ENCODE measurements around the gene JAG1. TPM values are rescaled to one million over a fixed set of nuclear protein-coding genes. Genes with fewer than 3 reads are reported as not detected.

The JAG1 gene
- total and polyA plus RNA-seq, 9 of the 15 experiments (the other 6 are each of a cell fraction or from before 2014, with no cell fraction given), result 0.04 to 0.40 (median 0.07) TPM

DNA sequence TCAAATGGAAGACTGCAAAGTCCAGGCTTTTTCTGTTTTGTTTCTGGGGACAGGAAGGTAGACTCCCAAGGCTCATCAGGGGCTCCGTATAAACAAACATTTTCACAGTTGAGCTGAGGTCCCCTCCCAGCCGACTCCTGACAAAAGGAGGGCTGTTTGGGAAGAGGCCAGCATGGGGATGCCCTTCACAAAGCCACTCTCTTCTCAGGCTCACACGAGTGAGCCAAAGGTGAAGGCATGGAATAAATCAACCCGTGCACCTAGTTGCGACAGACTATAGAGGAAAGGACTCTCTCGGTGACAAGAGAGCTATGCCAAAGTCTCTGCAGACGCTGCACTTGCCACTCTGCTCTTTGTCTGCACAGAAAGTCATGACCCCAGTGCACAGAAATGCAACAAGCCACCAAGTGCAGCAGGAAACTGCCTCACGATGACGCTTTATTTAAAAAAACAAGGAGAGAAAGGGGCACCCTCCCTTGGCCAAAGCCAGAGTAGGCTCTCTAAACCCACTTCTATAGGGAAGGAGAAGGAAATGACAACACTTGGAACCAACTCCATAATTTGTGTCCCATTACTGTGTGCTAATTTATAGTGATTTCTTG, 21.0 kb downstream of the JAG1 start:
- WGBS (ENCODE audit: insufficient coverage, low coverage, missing lambda C conversion rate), result 2% methylated on average over 9 of the region's 9 CpGs
- intact Hi-C loops (cut with micrococcal nuclease) (no loop called here), in situ Hi-C loops (cut with MboI) (no loop called here)
- ChIA-PET POLR2A (no interaction called here), CTCF (ENCODE audit: low intra/inter-chr PET ratio) (no interaction called here)
- H3K4me2 ChIP-seq (ENCODE audit: insufficient read depth, low read length), result no peak overlapping the region
- peaks cover 3 to 30% of the 10 kb centered on the region in 2 experiments; a peak in 2 of 5 replicates for H3K27me3 ChIP-seq (ENCODE audit: control insufficient read depth in 2 of 2, insufficient read depth in 2 of 2, low read length in 2 of 2)
- H4K20me1 ChIP-seq (replicated peaks; ENCODE audit: control insufficient read depth, insufficient read depth, low read length), result no peaks in the 10 kb centered on the region
- no TSS peak for BruUV-seq (replicated peaks)
- TF ChIP-seq SNRNP70 (optimal IDR thresholded peaks at IDR 0.05; ENCODE audit: low read depth, low read length) (no peak), CC2D1A (IDR thresholded peaks at IDR 0.05) (no peak), GABPB2 (CRISPR knock-in tag; conservative IDR thresholded peaks at IDR 0.05) (no peak), DDX20 (tag; IDR thresholded peaks at IDR 0.05; ENCODE audit: low read depth) (no peak), JUN (IDR thresholded peaks at IDR 0.05; ENCODE audit: borderline replicate concordance, low read depth, low read length) (no peak), JUN (CRISPR knock-in tag; IDR thresholded peaks at IDR 0.05; ENCODE audit: borderline replicate concordance) (no peak), MAFK (IDR thresholded peaks at IDR 0.05; ENCODE audit: low read length) (no peak)
- TF ChIP-seq, protein P1, sequence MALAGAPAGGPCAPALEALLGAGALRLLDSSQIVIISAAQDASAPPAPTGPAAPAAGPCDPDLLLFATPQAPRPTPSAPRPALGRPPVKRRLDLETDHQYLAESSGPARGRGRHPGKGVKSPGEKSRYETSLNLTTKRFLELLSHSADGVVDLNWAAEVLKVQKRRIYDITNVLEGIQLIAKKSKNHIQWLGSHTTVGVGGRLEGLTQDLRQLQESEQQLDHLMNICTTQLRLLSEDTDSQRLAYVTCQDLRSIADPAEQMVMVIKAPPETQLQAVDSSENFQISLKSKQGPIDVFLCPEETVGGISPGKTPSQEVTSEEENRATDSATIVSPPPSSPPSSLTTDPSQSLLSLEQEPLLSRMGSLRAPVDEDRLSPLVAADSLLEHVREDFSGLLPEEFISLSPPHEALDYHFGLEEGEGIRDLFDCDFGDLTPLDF (CRISPR knock-in tag; IDR thresholded peaks at IDR 0.05), result no peak
- H3K36me3 ChIP-seq (ENCODE audit: control insufficient read depth, insufficient read depth, low read length), result no peaks in the 10 kb centered on the region
- no peak for FAIRE-seq
- H3K79me2 ChIP-seq (ENCODE audit: control insufficient read depth, insufficient read depth, low read length), result no peaks in the 10 kb centered on the region
- no peaks in the 10 kb centered on the region for H3K4me1 ChIP-seq (replicated peaks in 1 of 2; ENCODE audit: control insufficient read depth in 2 of 2, insufficient read depth in 2 of 2, low read length in 2 of 2)
- H3K9ac ChIP-seq (ENCODE audit: insufficient read depth in 1 of 2, low read depth in 2 of 2, low read length in 2 of 2), result no peak overlapping the region
- H3K9me3 ChIP-seq (replicated peaks; ENCODE audit: control insufficient read depth, insufficient read depth, low read depth, low read length), result no peaks in the 10 kb centered on the region
- H3K27ac ChIP-seq (ENCODE audit: extremely low read depth, low read depth, low read length), result no peak overlapping the region
- no peaks in the 10 kb centered on the region for H3K9me1 ChIP-seq (ENCODE audit: control insufficient read depth, insufficient read depth, low read length)
- H3K4me3 ChIP-seq, result no peak overlapping the region
- ATAC-seq, result no peak
- no peak for DNase-seq (ENCODE audit: extremely low read depth in 1 of 4, low spot score in 3 of 4)
- H2AFZ ChIP-seq (ENCODE audit: low read depth, low read length), result no peak overlapping the region

Measured in K562 (cell line).